ENCODE measurements around the gene GIT1.

- TF ChIP-seq, protein P1, sequence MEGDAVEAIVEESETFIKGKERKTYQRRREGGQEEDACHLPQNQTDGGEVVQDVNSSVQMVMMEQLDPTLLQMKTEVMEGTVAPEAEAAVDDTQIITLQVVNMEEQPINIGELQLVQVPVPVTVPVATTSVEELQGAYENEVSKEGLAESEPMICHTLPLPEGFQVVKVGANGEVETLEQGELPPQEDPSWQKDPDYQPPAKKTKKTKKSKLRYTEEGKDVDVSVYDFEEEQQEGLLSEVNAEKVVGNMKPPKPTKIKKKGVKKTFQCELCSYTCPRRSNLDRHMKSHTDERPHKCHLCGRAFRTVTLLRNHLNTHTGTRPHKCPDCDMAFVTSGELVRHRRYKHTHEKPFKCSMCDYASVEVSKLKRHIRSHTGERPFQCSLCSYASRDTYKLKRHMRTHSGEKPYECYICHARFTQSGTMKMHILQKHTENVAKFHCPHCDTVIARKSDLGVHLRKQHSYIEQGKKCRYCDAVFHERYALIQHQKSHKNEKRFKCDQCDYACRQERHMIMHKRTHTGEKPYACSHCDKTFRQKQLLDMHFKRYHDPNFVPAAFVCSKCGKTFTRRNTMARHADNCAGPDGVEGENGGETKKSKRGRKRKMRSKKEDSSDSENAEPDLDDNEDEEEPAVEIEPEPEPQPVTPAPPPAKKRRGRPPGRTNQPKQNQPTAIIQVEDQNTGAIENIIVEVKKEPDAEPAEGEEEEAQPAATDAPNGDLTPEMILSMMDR (IDR thresholded peaks at IDR 0.05; ENCODE audit: insufficient read depth, low read length, poor library complexity, severe bottlenecking) = no peak
- TF ChIP-seq EZH2phosphoT487 (conservative IDR thresholded peaks at IDR 0.05; ENCODE audit: low read length) = no peak
These were observed 31.7 kb downstream of the GIT1 start for GRCh38 chr17:29557739-29558116.
